Parathyroid adenoma (tissue), 2 donors: ENCODE results near the gene IDS.
A peak's percentile ranks its signal among the peaks of the same experiment; 100 is the strongest.

Source experiments
- H2AFZ ChIP-seq: fragments of 300-600 bp; sonication (generic); one replicate; pipeline ENCODE4 v1.7.0; 2017; ENCODE audit warnings: antibody characterized with exemption, mild to moderate bottlenecking
- H3K27ac ChIP-seq: fragments of 300-600 bp; sonication (generic); one replicate; pipeline ENCODE4 v1.7.0; 2017
- H3K27me3 ChIP-seq: fragments of 300-600 bp; sonication (generic); one replicate; pipeline ENCODE4 v1.7.0; 2017; ENCODE audit warnings: low read length; ENCODE audit not compliant: control insufficient read depth, insufficient read depth
- H3K36me3 ChIP-seq: fragments of 300-600 bp; sonication (generic); one replicate; pipeline ENCODE4 v1.7.0; 2017; ENCODE audit warnings: low read length; ENCODE audit not compliant: control insufficient read depth, insufficient read depth
- H3K4me1 ChIP-seq: fragments of 300-600 bp; sonication (generic); one replicate; pipeline ENCODE4 v1.7.0; 2017; ENCODE audit warnings: control low read depth
- H3K4me2 ChIP-seq: fragments of 300-600 bp; sonication (generic); one replicate; pipeline ENCODE4 v1.7.0; 2017; ENCODE audit warnings: low read length
- H3K4me3 ChIP-seq: fragments of 300-600 bp; sonication (generic); one replicate; pipeline ENCODE4 v1.7.0; 2017; ENCODE audit warnings: low read depth, low read length
- H3K79me2 ChIP-seq: fragments of 300-600 bp; sonication (generic); one replicate; pipeline ENCODE4 v1.7.0; 2017; ENCODE audit warnings: control low read depth
- H3K9ac ChIP-seq: fragments of 300-600 bp; sonication (generic); one replicate; pipeline ENCODE4 v1.7.0; 2017; ENCODE audit warnings: mild to moderate bottlenecking
- H3K9me3 ChIP-seq: fragments of 300-600 bp; sonication (generic); one replicate; pipeline ENCODE4 v1.7.0; 2017; ENCODE audit warnings: low read length; ENCODE audit not compliant: control insufficient read depth
- CTCF ChIP-seq: fragments of 300-600 bp; sonication (generic); IDR thresholded peaks from one replicate; pipeline ENCODE4 v1.7.0; 2017; ENCODE audit warnings: antibody characterized with exemption, mild to moderate bottlenecking
- donor health status: primary hyperparathyroidism.

IDS gene

GRCh38 chrX:149516604-149517003 lies 11.5 kb upstream of the IDS start:
- TF ChIP-seq CTCF, result no peak
- no peaks in the 10 kb centered on the region for H3K9me3 ChIP-seq
- H2AFZ ChIP-seq, result no peak overlapping the region
- H3K27ac ChIP-seq, result no peak overlapping the region
- H3K4me1 ChIP-seq, result no peaks in the 10 kb centered on the region
- no peak overlapping the region for H3K4me3 ChIP-seq
- H3K36me3 ChIP-seq, result no peaks in the 10 kb centered on the region
- H3K9ac ChIP-seq, result no peak overlapping the region
- no peak overlapping the region for H3K4me2 ChIP-seq
- H3K27me3 ChIP-seq, result no peaks in the 10 kb centered on the region
- H3K79me2 ChIP-seq, result no peaks in the 10 kb centered on the region

GRCh38 chrX:149515954-149516602 lies 11.0 kb upstream of the IDS start:
- no peaks in the 10 kb centered on the region for H3K4me1 ChIP-seq
- H2AFZ ChIP-seq, result no peak overlapping the region
- no peak for TF ChIP-seq CTCF
- no peaks in the 10 kb centered on the region for H3K9me3 ChIP-seq
- no peaks in the 10 kb centered on the region for H3K36me3 ChIP-seq
- H3K79me2 ChIP-seq, result no peaks in the 10 kb centered on the region
- no peak overlapping the region for H3K4me3 ChIP-seq
- H3K27ac ChIP-seq, result no peak overlapping the region
- no peak overlapping the region for H3K4me2 ChIP-seq
- H3K9ac ChIP-seq, result no peak overlapping the region
- no peaks in the 10 kb centered on the region for H3K27me3 ChIP-seq

- Histone ChIP-seq H3K4me3 (no peak overlapping the region), H3K9me3 (no peaks in the 10 kb centered on the region), H3K4me1 (no peaks in the 10 kb centered on the region), H3K27me3 (no peaks in the 10 kb centered on the region), H3K9ac (no peak overlapping the region), H3K27ac (no peak overlapping the region), H3K4me2 (no peak overlapping the region), H3K79me2 (no peaks in the 10 kb centered on the region), H2AFZ (no peak overlapping the region), H3K36me3 (no peaks in the 10 kb centered on the region)
- TF ChIP-seq CTCF, result no peak
These were observed 8.8 kb upstream of the IDS start for GRCh38 chrX:149513825-149514428.

GRCh38 chrX:149512225-149512885 lies 7.2 kb upstream of the IDS start:
- TF ChIP-seq CTCF, result peak; percentile 54
- Histone ChIP-seq H2AFZ (peak overlapping the region; percentile 38), H3K27ac (no peak overlapping the region), H3K36me3 (no peaks in the 10 kb centered on the region), H3K9me3 (no peaks in the 10 kb centered on the region), H3K4me3 (no peak overlapping the region), H3K4me2 (no peak overlapping the region), H3K27me3 (no peaks in the 10 kb centered on the region), H3K4me1 (no peaks in the 10 kb centered on the region), H3K9ac (no peak overlapping the region), H3K79me2 (no peaks in the 10 kb centered on the region)
